Mammary epithelial cell (primary cell): ENCODE measurements around the gene SLC6A4.

Source experiments
- CTCF ChIP-seq, 2 donors: IDR thresholded peaks in 1 of 2; conservative IDR thresholded peaks in 1 of 2; 2 replicates each; pipeline ENCODE4 v1.5.1; 2011 to 2012; ENCODE audit warnings: inconsistent platforms in 2 of 2, low read length in 2 of 2, mild to moderate bottlenecking in 2 of 2, control low read depth in 1 of 2, low read depth in 1 of 2; ENCODE audit not compliant: insufficient read depth in 1 of 2; ENCODE audit errors: extremely low read depth in 1 of 2
- EZH2 ChIP-seq: IDR thresholded peaks from 2 replicates; pipeline ENCODE4 v1.6.1; 2012; ENCODE audit warnings: low read length, inconsistent platforms, borderline replicate concordance

- TF ChIP-seq CTCF (conservative IDR thresholded peaks at IDR 0.05 in 1 of 2, IDR thresholded peaks at IDR 0.05 in 1 of 2; ENCODE audit: extremely low read depth in 1 of 2, insufficient read depth in 1 of 2, low read depth in 1 of 2, low read length in 2 of 2), result no peak
- TF ChIP-seq EZH2, result no peak
These were observed 38.1 kb downstream of the SLC6A4 start for GRCh38 chr17:30197416-30197815.
